Measurements from ENCODE around the gene EDAR. TPM values are rescaled to one million over a fixed set of nuclear protein-coding genes. Genes with fewer than 3 reads are reported as not detected.

EDAR gene
- total and polyA plus RNA-seq, 2 of the 8 experiments (the other 6 are each of a cell fraction or from before 2014, with no cell fraction given): not detected

- H2BK20ac ChIP-seq (ENCODE audit: low read length): no peak overlapping the region
- FAIRE-seq (no peak), DNase-seq (ENCODE audit: low read depth in 1 of 2, low spot score in 2 of 2) (no peak)
- H2AK5ac ChIP-seq (ENCODE audit: low read depth, low read length): no peak overlapping the region
- 83% methylated on average over 7 of the region's 7 CpGs; no CpG with 5 or more reads in 1 of the 2 experiments for WGBS, 2 experiments (ENCODE audit: extremely low coverage in 1 of 2, insufficient coverage in 1 of 2, insufficient read length in 1 of 2, insufficient replicate concordance in 2 of 2, low coverage in 1 of 2, low lambda C conversion rate in 2 of 2, missing lambda C conversion rate in 1 of 2)
- ChIA-PET CTCF (ENCODE audit: partially characterized antibody) (interaction anchor here (0.6 to 4.0 kb wide), 15 partner anchors 11 to 137 kb away, joined by 3 to 38 read pairs (median 4); partner anchors contain the start of gene EDAR), POLR2A (ENCODE audit: partially characterized antibody) (no interaction called here)
- H3K79me1 ChIP-seq (ENCODE audit: low read depth, low read length): no peaks in the 10 kb centered on the region
- no peak overlapping the region for H3K56ac ChIP-seq (replicated peaks; ENCODE audit: insufficient read length, low read depth, low read length)
- no peak overlapping the region for H3K18ac ChIP-seq (ENCODE audit: extremely low read depth, low read length)
- H2AFZ ChIP-seq (ENCODE audit: low read length): no peak overlapping the region
- no peak for TF ChIP-seq YY1 (IDR thresholded peaks at IDR 0.05; ENCODE audit: low read depth, low read length)
- TF ChIP-seq CTCF (IDR thresholded peaks at IDR 0.05; ENCODE audit: control extremely low read depth in 1 of 3, insufficient read depth in 1 of 3, low read depth in 1 of 3, low read length in 3 of 3): no peak
- TF ChIP-seq POU5F1 (IDR thresholded peaks at IDR 0.05; ENCODE audit: low read depth, low read length): no peak
- TF ChIP-seq ZNF274 (IDR thresholded peaks at IDR 0.05; ENCODE audit: borderline replicate concordance, extremely low read depth, low read length): no peak
- TF ChIP-seq CEBPB (IDR thresholded peaks at IDR 0.05; ENCODE audit: low read depth, low read length): no peak
- no peak overlapping the region for H3K4me3 ChIP-seq (ENCODE audit: extremely low read depth in 1 of 4, insufficient read depth in 2 of 4, low read depth in 3 of 4, low read length in 4 of 4)
- no peak overlapping the region for H2BK5ac ChIP-seq (ENCODE audit: low read depth, low read length)
- H3K4me1 ChIP-seq (replicated peaks in 1 of 4; ENCODE audit: control insufficient read depth in 3 of 4, insufficient read depth in 4 of 4, low read length in 3 of 4): no peaks in the 10 kb centered on the region; a peak in 1 of 7 replicates
- H3K4me2 ChIP-seq (ENCODE audit: insufficient read depth in 1 of 2, low read depth in 2 of 2, low read length in 2 of 2): no peak overlapping the region
- no peak overlapping the region for H3K14ac ChIP-seq (ENCODE audit: insufficient read length)
- H3K9me3 ChIP-seq (ENCODE audit: insufficient read depth in 2 of 2, low read depth in 1 of 2, low read length in 1 of 2): no peaks in the 10 kb centered on the region
- H2BK15ac ChIP-seq (ENCODE audit: low read length): no peak overlapping the region
- H2BK120ac ChIP-seq (replicated peaks; ENCODE audit: low read depth, low read length): no peak overlapping the region
- no peaks in the 10 kb centered on the region for H3K27me3 ChIP-seq (replicated peaks in 1 of 4; ENCODE audit: control insufficient read depth in 3 of 4, extremely low read depth in 1 of 4, insufficient read depth in 3 of 4, low read length in 3 of 4)
- H4K5ac ChIP-seq (ENCODE audit: insufficient read length, low read depth, low read length): no peak overlapping the region
- no peak overlapping the region for H3K27ac ChIP-seq (ENCODE audit: low read depth, low read length)
- no peak overlapping the region for H4K8ac ChIP-seq (ENCODE audit: extremely low read depth, insufficient read depth, low read length)
- H2BK12ac ChIP-seq (ENCODE audit: low read depth, low read length): no peak overlapping the region
- H3K36me3 ChIP-seq (ENCODE audit: control insufficient read depth in 2 of 4, insufficient read depth in 4 of 4, low read length in 3 of 4): no peaks in the 10 kb centered on the region
- H3K23ac ChIP-seq (ENCODE audit: insufficient read length): no peak overlapping the region
- no peak overlapping the region for H3K4ac ChIP-seq (replicated peaks; ENCODE audit: insufficient read length, low read depth, low read length)
- no peaks in the 10 kb centered on the region for H4K20me1 ChIP-seq (replicated peaks in 1 of 2; ENCODE audit: control insufficient read depth in 1 of 2, insufficient read depth in 2 of 2, low read length in 2 of 2)
- no peak overlapping the region for H4K91ac ChIP-seq (replicated peaks; ENCODE audit: insufficient read length, low read length)
- H3K23me2 ChIP-seq (ENCODE audit: low read depth, low read length): no peaks in the 10 kb centered on the region
- H3K9ac ChIP-seq (replicated peaks in 1 of 4; ENCODE audit: extremely low read depth in 1 of 4, low read depth in 3 of 4, low read length in 3 of 4): no peak overlapping the region
- no peaks in the 10 kb centered on the region for H3K79me2 ChIP-seq (ENCODE audit: control insufficient read depth in 1 of 2, insufficient read depth in 2 of 2, low read length in 2 of 2)
These were observed 61.6 kb downstream of the EDAR start for GRCh38 chr2:108927405-108927804.

All from H1 (cell line).